ENCODE data around the gene PAN2. TPM values are rescaled to one million over a fixed set of nuclear protein-coding genes. Genes with fewer than 3 reads are reported as not detected.

The PAN2 gene
- total and polyA plus RNA-seq, 2 donors from 2014 or later, result 27.1 to 83.0 TPM

DNA sequence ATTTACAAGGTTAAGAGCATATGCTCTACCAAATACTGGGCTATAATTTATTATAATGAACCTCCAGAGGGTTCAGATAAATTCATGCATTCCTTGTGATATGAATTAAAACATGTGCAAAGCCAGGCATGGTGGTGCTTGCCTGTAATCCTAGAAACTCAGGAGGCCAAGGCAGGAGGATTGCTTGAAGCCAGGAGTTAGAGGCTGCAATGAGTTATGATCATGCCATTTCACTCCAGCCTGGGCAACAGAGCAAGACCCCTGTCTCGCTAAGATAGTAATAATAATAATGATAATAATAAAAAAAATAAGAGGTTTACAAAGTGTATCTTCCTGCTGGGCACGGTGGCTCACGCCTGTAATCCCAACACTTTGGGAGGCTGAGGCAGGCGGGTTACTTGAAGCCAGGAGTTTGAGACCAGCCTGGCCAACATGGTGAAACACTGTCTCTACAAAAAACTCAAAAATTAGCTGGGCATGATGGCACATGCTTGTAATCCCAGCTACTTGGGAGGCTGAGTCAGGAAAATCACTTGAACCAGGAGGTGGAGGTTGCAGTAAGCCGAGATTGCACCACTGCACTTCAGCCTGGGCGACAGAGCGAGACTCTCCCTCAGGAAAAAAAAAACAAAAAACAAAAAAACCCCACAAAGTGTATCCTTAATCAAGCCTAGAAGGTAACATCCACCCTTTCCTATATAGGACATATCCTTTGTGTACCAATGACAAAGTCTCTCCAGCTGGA lies 26.4 kb downstream of the PAN2 start:
- TF ChIP-seq, protein P1, sequence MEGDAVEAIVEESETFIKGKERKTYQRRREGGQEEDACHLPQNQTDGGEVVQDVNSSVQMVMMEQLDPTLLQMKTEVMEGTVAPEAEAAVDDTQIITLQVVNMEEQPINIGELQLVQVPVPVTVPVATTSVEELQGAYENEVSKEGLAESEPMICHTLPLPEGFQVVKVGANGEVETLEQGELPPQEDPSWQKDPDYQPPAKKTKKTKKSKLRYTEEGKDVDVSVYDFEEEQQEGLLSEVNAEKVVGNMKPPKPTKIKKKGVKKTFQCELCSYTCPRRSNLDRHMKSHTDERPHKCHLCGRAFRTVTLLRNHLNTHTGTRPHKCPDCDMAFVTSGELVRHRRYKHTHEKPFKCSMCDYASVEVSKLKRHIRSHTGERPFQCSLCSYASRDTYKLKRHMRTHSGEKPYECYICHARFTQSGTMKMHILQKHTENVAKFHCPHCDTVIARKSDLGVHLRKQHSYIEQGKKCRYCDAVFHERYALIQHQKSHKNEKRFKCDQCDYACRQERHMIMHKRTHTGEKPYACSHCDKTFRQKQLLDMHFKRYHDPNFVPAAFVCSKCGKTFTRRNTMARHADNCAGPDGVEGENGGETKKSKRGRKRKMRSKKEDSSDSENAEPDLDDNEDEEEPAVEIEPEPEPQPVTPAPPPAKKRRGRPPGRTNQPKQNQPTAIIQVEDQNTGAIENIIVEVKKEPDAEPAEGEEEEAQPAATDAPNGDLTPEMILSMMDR (IDR thresholded peaks at IDR 0.05; ENCODE audit: borderline replicate concordance, extremely low read depth, insufficient read depth), result no peak
- no peak for FAIRE-seq
- DNase-seq, result no peak
- Histone ChIP-seq H3K27me3 (ENCODE audit: control insufficient read depth, insufficient read depth, low read length) (no peaks in the 10 kb centered on the region), H3K9me3 (ENCODE audit: control insufficient read depth in 2 of 3, insufficient read depth in 1 of 3, low read length in 3 of 3) (no peaks in the 10 kb centered on the region), H3K27ac (ENCODE audit: low read depth in 2 of 2, low read length in 2 of 2) (no peak overlapping the region), H3K4me3 (ENCODE audit: low read length in 3 of 3) (no peak overlapping the region), H3K9ac (ENCODE audit: low read length in 3 of 3) (no peak overlapping the region), H3K36me3 (ENCODE audit: control insufficient read depth in 2 of 3, insufficient read depth in 3 of 3, low read length in 3 of 3) (peaks cover 5 to 18% (median 10%) of the 10 kb centered on the region in 3 donors), H3K4me1 (ENCODE audit: control insufficient read depth in 2 of 3, insufficient read depth in 2 of 3, low read depth in 1 of 3, low read length in 3 of 3) (no peaks in the 10 kb centered on the region)
- intact Hi-C loops (cut with DNase I), result no loop called here

DNA sequence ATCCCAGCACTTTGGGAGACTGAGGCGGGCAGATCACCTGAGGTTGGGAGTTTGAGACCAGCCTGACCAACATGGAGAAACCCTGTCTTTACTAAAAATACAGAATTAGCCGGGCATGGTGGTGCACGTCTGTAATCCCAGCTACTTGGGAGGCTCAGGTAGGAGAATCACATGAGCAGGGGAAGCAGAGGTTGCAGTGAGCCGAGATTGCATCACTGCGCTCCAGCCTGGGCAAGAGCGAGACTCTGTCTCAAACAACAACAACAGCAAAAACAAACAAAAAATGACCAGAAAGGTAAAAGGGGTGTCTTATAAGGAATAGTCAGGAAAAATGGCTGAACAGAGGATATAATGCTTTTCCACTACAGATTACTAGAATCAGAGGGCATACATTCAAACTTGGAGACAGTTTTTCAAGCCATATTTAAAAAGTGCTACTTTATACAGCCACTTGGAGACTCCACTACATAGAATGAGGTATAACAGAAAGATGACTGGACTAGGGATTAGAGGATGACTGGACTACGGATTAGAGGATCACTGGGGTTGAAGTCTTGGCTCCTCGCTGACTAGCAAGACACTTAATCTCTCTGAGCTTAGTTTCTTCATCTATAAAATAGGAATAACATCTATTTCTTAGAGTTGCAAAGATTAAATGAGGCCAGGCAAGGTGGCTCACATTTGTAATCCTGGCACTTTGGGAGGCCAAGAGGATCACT lies 28.8 kb downstream of the PAN2 start:
- Histone ChIP-seq H3K9me3 (ENCODE audit: control insufficient read depth in 2 of 3, insufficient read depth in 1 of 3, low read length in 3 of 3) (no peaks in the 10 kb centered on the region), H3K27me3 (ENCODE audit: control insufficient read depth, insufficient read depth, low read length) (no peaks in the 10 kb centered on the region), H3K4me1 (ENCODE audit: control insufficient read depth in 2 of 3, insufficient read depth in 2 of 3, low read depth in 1 of 3, low read length in 3 of 3) (peaks cover 0 to 16% (median 7%) of the 10 kb centered on the region in 3 donors), H3K9ac (ENCODE audit: low read length in 3 of 3) (no peak overlapping the region), H3K4me3 (ENCODE audit: low read length in 3 of 3) (no peak overlapping the region), H3K27ac (ENCODE audit: low read depth in 2 of 2, low read length in 2 of 2) (no peak overlapping the region), H3K36me3 (ENCODE audit: control insufficient read depth in 2 of 3, insufficient read depth in 3 of 3, low read length in 3 of 3) (peaks cover 0 to 18% (median 4%) of the 10 kb centered on the region in 3 donors)
- DNase-seq (no peak), FAIRE-seq (no peak)
- TF ChIP-seq, protein P1 (IDR thresholded peaks at IDR 0.05; ENCODE audit: borderline replicate concordance, extremely low read depth, insufficient read depth), result no peak
- intact Hi-C loops (cut with DNase I), result no loop called here

DNA sequence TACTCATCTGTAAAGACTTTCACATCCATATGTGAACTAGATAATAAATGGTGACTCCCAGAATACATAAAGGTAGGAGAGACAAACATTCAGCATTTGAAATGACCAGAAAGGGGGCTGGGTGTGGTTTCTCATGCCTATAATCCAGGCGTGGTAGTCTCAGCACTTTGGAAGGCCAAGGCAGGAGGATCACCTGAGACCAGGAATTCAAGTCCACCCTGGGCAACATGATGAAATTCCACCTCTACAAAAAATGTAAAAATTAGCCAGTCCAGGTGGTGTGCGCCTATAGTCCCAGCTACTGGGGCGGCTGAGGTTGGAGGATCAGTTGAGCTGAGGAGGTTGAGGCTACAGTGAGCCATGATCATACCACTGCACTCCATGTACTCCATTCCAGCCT lies 29.5 kb downstream of the PAN2 start:
- intact Hi-C loops (cut with DNase I), result no loop called here
- Histone ChIP-seq H3K36me3 (ENCODE audit: control insufficient read depth in 2 of 3, insufficient read depth in 3 of 3, low read length in 3 of 3) (peaks cover 0 to 18% (median 0%) of the 10 kb centered on the region in 3 donors), H3K4me3 (ENCODE audit: low read length in 3 of 3) (no peak overlapping the region), H3K27me3 (ENCODE audit: control insufficient read depth, insufficient read depth, low read length) (no peaks in the 10 kb centered on the region), H3K9ac (ENCODE audit: low read length in 3 of 3) (no peak overlapping the region), H3K4me1 (ENCODE audit: control insufficient read depth in 2 of 3, insufficient read depth in 2 of 3, low read depth in 1 of 3, low read length in 3 of 3) (peaks cover 0 to 20% (median 8%) of the 10 kb centered on the region in 3 donors), H3K27ac (ENCODE audit: low read depth in 2 of 2, low read length in 2 of 2) (no peak overlapping the region), H3K9me3 (ENCODE audit: control insufficient read depth in 2 of 3, insufficient read depth in 1 of 3, low read length in 3 of 3) (no peaks in the 10 kb centered on the region)
- DNase-seq (no peak), FAIRE-seq (no peak)
- TF ChIP-seq, protein P1 (IDR thresholded peaks at IDR 0.05; ENCODE audit: borderline replicate concordance, extremely low read depth, insufficient read depth), result no peak

Measured in kidney (tissue), 14 donors.